ENCODE results near the gene NRN1.

NRN1 gene

DNA sequence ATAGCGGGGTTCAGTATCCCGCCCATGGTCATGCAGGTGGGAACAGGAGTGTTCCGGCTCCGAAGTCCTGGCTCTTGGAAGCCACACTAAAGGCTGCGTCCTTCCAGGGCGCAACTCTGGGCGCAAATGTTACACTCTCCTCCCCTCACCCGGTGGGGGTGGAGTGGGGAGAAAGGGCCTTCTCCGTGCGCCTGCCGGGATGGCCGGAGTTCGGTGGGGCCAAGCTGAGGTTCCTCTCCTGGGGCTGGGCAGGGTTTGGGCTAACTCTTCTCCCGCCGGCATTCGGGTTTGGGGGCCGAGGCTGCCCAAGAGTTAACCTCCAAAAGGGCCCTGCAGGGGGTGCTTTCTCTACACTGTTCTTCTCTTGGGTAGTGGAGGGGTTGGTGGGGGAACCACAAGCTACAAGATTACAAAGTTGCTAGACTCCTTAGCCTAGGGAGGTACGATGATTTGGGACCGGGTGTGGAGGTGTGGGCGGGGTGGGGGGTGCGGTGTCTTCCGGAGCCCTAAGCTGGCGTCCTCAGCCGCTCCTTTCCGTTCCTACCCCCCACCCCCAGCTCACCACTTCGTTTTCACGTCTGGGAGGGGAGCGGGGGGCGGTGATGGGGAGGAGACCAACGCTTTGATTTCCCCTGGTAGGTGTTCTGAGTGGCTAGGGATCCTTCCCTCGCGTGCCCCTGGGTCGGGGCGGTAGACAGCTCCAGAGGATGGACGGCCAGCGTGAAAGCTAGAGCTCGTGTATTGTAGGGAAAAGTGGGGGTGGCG is 12.3 kb downstream of the NRN1 start:
- no peaks in the 10 kb centered on the region for H3K9me3 ChIP-seq (ENCODE audit: insufficient read depth, low read depth, low read length)
- H3K27ac ChIP-seq (ENCODE audit: low read depth, low read length) = no peak overlapping the region
- WGBS = 3% methylated on average over 25 of the region's 38 CpGs
- no peaks in the 10 kb centered on the region for H3K36me3 ChIP-seq (ENCODE audit: insufficient read depth, low read length)
- H3K9ac ChIP-seq (ENCODE audit: low read depth, low read length) = no peak overlapping the region
- peaks cover 21% of the 10 kb centered on the region for H3K4me1 ChIP-seq (ENCODE audit: insufficient read depth, low read length)
- H3K4me3 ChIP-seq (ENCODE audit: low read length) = peak overlapping the region; percentile 20
- H3K27me3 ChIP-seq (ENCODE audit: insufficient read depth, low read length) = peaks cover 95% of the 10 kb centered on the region

DNA sequence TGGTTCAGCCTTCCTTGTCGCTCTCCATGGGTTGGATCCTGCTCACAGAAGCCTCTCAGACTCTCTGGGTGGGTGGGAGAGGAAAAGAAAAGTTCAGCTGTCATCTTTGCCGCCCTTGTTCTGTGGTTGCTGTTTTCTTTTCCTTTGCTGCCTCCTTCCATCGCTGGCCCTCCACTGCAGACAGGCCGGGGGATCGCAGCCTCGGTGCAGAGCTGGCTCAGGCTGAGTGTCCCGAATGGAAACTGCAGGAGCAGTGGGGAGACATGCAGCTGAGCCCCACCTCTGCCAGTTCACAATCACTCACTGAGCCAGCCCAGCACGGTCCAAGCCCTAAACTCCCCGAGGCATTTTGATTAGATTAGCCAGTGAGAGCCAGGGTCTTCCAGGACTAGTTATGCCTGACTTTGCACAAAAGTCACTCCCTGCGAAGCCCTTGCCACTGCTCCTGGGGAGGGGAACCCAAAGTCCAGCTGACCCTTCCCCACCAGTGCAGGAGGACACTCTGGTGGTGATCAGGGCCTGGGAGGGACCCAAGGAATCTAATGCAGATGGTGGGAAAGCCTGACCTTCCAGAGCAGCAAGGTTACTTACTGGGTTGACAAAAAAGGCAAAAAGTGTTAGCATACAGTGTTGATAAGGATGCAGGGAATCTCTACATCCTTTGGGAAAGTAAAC is 14.0 kb downstream of the NRN1 start:
- Histone ChIP-seq H3K27ac (ENCODE audit: low read depth, low read length) (no peak overlapping the region), H3K9me3 (ENCODE audit: insufficient read depth, low read depth, low read length) (no peaks in the 10 kb centered on the region), H3K27me3 (ENCODE audit: insufficient read depth, low read length) (peaks cover 81% of the 10 kb centered on the region), H3K36me3 (ENCODE audit: insufficient read depth, low read length) (no peaks in the 10 kb centered on the region), H3K9ac (ENCODE audit: low read depth, low read length) (no peak overlapping the region), H3K4me3 (ENCODE audit: low read length) (peak overlapping the region; percentile 11; the same call in 1 of the 2 replicates), H3K4me1 (ENCODE audit: insufficient read depth, low read length) (peaks cover 21% of the 10 kb centered on the region)
- WGBS = 12% methylated on average over 10 of the region's 10 CpGs

DNA sequence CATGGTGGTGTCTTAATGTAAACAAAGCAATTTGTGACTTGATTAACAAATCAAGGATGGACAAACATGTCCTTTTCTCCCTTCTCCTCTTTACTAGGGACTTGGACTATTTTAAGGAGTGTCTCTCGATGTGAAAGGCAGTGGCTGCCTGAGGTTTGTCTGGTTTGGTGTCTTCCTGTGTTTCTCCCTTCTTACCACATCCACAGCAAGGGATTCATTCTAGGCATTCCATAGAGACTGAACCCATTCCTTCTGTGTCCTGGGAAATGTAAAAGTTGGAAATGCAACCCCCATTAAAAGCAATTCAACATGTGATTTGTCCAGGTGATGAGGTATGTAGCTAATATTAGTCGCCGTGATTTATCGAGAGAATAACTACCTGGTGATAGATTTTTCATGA is 15.9 kb downstream of the NRN1 start:
- Histone ChIP-seq H3K4me3 (ENCODE audit: low read length) (no peak overlapping the region), H3K27me3 (ENCODE audit: insufficient read depth, low read length) (peaks cover 62% of the 10 kb centered on the region), H3K4me1 (ENCODE audit: insufficient read depth, low read length) (peaks cover 11% of the 10 kb centered on the region), H3K9ac (ENCODE audit: low read depth, low read length) (no peak overlapping the region), H3K27ac (ENCODE audit: low read depth, low read length) (no peak overlapping the region), H3K36me3 (ENCODE audit: insufficient read depth, low read length) (no peaks in the 10 kb centered on the region), H3K9me3 (ENCODE audit: insufficient read depth, low read depth, low read length) (no peaks in the 10 kb centered on the region)
- WGBS = 100% methylated on average over 3 of the region's 4 CpGs

DNA sequence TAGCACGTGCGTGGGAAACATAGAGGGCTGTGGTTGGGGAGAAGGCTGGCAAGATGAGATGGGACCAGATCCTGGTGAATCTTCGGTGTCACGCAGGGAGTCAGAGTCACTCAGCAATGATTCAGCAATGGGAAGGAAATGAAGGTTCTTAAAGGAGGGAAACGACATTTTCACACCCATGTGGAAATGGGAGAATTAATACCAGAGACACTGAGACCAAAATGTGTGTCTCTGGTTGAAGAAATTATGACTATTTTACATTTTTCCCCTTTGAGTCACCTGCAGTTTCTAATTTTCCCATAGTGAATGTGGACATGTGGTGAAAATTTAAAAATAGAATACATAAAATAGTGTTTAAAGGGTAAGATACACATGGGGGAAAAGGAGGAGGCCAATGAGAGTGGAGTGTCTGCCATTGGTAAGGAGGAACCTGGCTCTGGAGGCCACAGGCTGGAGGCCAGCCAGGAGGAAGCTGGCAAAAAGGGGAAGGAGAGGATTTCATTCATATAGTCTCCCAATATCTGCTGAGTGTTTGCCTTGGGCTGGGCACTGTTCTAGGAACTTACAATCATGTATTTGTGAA is 17.5 kb downstream of the NRN1 start:
- Histone ChIP-seq H3K36me3 (ENCODE audit: insufficient read depth, low read length) (no peaks in the 10 kb centered on the region), H3K9ac (ENCODE audit: low read depth, low read length) (no peak overlapping the region), H3K9me3 (ENCODE audit: insufficient read depth, low read depth, low read length) (no peaks in the 10 kb centered on the region), H3K27me3 (ENCODE audit: insufficient read depth, low read length) (peaks cover 47% of the 10 kb centered on the region), H3K4me1 (ENCODE audit: insufficient read depth, low read length) (peaks cover 8% of the 10 kb centered on the region), H3K4me3 (ENCODE audit: low read length) (no peak overlapping the region), H3K27ac (ENCODE audit: low read depth, low read length) (no peak overlapping the region)
- WGBS = 87% methylated on average over 5 of the region's 5 CpGs

DNA sequence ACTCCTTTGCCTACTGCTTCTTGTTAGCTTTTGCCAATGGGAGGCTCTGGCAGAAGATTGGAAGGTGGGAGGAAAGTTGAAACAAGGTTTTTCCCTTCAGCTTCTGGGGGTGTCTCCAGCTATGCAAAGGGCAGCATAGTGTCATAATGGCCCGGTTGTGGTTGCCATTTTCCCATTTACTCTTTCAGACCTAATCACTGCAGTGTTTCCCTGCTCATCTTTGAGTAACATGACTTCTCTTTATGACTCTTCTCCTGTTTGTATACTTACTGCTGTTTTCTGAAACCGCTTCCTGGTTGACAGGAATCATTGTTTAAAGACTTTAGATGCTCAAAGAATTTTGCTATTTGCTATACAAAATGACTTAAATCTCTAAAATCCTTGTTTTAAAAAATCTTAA is 19.9 kb downstream of the NRN1 start:
- no peaks in the 10 kb centered on the region for H3K36me3 ChIP-seq (ENCODE audit: insufficient read depth, low read length)
- 90% methylated on average over 2 of the region's 2 CpGs for WGBS

DNA sequence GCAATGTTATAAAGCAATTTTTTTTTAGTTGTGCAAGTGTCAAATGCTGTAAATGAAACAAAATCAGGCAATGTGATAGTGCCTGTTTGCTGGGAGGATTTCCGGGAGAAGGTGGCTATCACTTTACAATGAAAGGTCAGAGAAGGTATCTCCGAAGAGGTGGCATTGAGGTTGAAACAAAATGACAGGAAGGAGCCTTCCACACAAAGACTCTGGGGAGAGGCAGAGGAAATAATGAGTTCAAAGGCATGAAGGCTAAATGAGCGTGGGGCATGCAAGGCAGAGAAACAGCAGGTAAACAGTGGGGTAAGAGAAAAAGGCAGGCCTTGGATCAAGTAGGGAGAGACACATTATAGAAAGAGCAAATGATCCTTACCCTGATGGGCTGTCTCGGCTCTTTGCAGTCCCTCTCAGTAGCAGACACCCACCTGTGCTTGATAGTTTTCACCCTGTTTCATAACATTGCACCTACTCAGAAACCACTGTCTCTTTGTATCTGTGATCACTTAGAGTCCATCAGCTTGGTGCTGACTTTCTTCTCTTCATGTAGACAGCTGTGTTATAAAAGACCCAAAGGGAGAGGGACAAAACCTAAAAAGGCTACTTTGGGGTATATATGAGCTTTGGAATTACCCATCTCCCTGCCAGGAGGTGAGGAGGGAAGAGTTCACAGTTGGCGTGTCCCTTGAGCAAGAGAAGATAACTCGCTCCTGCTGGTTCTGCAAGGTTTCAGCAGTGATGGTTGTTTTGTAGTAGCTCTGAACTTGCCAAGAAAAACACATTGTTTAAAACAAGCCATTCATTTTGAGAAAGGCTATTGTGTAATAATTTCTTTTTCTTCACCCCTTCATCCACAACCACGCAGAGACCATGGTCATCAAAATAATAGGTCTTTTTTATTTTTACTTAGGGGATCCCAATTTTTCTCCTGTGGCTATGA is 22.3 kb downstream of the NRN1 start:
- Histone ChIP-seq H3K27me3 (ENCODE audit: insufficient read depth, low read length) (0 out of 2 replicates have a peak, but pooled peaks cover 4% of the 10 kb centered on the region), H3K27ac (ENCODE audit: low read depth, low read length) (no peak overlapping the region), H3K36me3 (ENCODE audit: insufficient read depth, low read length) (no peaks in the 10 kb centered on the region), H3K9me3 (ENCODE audit: insufficient read depth, low read depth, low read length) (no peaks in the 10 kb centered on the region), H3K9ac (ENCODE audit: low read depth, low read length) (no peak overlapping the region), H3K4me3 (ENCODE audit: low read length) (no peak overlapping the region), H3K4me1 (ENCODE audit: insufficient read depth, low read length) (no peaks in the 10 kb centered on the region)
- 82% methylated on average over 6 of the region's 7 CpGs for WGBS

More for the DNA sequence above, 19.9 kb downstream of the NRN1 start:
- H3K9me3 ChIP-seq (ENCODE audit: insufficient read depth, low read depth, low read length) = no peaks in the 10 kb centered on the region
- H3K4me1 ChIP-seq (ENCODE audit: insufficient read depth, low read length) = no peaks in the 10 kb centered on the region
- H3K27me3 ChIP-seq (ENCODE audit: insufficient read depth, low read length) = peaks cover 23% of the 10 kb centered on the region
- H3K9ac ChIP-seq (ENCODE audit: low read depth, low read length) = no peak overlapping the region
- no peak overlapping the region for H3K27ac ChIP-seq (ENCODE audit: low read depth, low read length)
- no peak overlapping the region for H3K4me3 ChIP-seq (ENCODE audit: low read length)

DNA sequence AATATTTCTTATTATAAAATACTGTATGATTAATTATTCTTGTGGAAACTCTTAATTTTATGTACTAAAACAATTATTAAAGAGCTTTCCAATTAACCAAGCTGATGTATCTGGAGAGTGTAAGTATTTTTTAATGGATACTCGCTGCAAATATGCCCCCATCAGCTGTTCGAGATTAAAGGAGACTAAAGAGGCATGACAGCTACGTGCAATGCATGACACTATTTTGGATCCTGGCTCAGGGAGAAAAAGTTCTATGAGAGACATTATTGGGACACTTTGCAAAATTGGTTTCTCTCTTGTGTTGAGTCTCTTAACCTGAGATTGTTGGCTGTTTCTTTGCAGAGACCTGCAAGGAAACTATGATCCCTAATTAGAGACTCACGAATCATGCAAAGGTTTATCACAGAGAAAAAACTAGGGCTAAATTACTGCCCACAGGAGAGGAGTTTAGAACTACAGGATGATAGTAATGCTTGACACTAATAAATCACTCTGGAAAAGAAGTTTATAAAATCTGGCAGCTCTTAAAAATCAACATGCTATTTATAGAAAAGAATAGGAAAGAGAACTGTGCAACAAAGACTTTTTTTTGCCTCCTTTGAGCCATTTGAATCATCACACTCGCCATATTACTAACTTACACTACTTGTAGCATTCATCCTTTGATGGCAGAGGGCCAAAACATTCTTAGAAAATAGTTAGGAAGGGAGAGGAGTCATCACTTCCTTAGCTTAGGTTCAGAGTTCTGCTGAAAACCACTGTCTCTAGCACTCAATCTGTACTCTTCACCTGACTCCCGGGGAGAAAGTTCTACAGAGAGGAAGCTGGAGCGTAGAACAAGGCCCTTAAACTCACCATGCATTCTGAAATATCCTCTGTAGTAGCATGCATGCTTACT is 25.3 kb downstream of the NRN1 start:
- 91% methylated on average over 7 of the region's 7 CpGs for whole genome bisulfite sequencing
- Histone ChIP-seq H3K27ac (ENCODE audit: low read depth, low read length) (no peak overlapping the region), H3K9me3 (ENCODE audit: insufficient read depth, low read depth, low read length) (no peaks in the 10 kb centered on the region), H3K36me3 (ENCODE audit: insufficient read depth, low read length) (no peaks in the 10 kb centered on the region), H3K4me3 (ENCODE audit: low read length) (no peak overlapping the region), H3K4me1 (ENCODE audit: insufficient read depth, low read length) (no peaks in the 10 kb centered on the region), H3K9ac (ENCODE audit: low read depth, low read length) (no peak overlapping the region), H3K27me3 (ENCODE audit: insufficient read depth, low read length) (no peaks in the 10 kb centered on the region)

DNA sequence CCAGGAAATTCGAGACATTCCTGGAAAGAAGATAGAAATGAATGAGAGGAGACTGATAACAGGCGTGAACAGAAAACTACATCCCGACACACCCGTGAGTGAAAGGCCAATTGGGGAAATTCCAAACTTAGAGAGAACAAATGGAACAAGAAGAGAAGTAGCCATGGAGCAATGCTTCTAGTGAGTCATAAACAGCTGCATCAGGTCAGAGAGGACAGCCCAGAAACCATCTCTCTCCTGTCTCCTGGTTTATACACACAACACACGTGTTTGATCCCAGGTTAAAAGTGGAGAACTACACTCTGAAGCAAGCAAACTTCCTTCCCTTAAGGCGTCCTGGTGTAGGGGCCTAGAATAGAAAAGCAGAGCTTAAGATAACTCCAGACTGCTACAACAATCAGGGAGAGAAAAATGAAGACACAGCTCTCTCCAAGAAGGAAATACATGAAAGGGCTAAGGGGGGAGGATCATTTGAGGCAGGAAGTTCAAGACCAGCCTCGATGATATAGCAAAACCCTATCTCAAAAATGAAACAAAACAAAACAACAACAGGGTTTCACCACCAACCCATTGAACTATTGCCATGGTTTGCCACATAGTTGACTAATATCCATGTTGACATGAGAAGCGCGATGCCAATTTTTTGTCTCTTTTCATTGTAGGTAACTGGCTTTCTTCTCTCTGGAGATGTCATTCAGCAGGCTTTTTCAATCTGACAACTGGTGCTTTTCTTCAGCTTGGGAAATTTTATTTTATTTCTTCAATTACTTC is 26.9 kb downstream of the NRN1 start:
- Histone ChIP-seq H3K9me3 (ENCODE audit: insufficient read depth, low read depth, low read length) (no peaks in the 10 kb centered on the region), H3K9ac (ENCODE audit: low read depth, low read length) (no peak overlapping the region), H3K4me3 (ENCODE audit: low read length) (no peak overlapping the region), H3K4me1 (ENCODE audit: insufficient read depth, low read length) (no peaks in the 10 kb centered on the region), H3K27me3 (ENCODE audit: insufficient read depth, low read length) (no peaks in the 10 kb centered on the region), H3K36me3 (ENCODE audit: insufficient read depth, low read length) (no peaks in the 10 kb centered on the region), H3K27ac (ENCODE audit: low read depth, low read length) (no peak overlapping the region)
- 90% methylated on average over 9 of the region's 9 CpGs for WGBS

DNA sequence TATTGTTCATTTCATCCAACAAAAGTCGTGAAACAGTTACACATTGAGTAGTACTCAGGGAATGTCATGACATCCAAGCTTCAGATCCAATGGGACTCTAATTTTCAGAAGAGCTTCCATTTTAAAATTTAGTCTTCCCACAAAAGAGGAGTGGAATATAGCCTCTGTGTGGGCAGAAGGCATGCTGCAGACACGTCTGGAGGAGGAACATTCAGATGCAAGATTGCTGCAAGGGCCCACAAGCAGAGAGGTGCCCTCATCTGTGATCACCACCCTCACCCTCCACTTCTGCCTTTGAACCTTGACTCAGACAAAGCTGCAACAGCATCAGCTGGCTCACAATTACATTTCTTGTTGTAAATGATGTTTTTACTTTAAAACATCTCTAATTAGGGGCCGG is 29.9 kb downstream of the NRN1 start:
- H3K9me3 ChIP-seq (ENCODE audit: insufficient read depth, low read depth, low read length) = no peaks in the 10 kb centered on the region
- H3K9ac ChIP-seq (ENCODE audit: low read depth, low read length) = no peak overlapping the region
- H3K36me3 ChIP-seq (ENCODE audit: insufficient read depth, low read length) = no peaks in the 10 kb centered on the region
- H3K27ac ChIP-seq (ENCODE audit: low read depth, low read length) = no peak overlapping the region
- H3K4me1 ChIP-seq (ENCODE audit: insufficient read depth, low read length) = no peaks in the 10 kb centered on the region
- no peaks in the 10 kb centered on the region for H3K27me3 ChIP-seq (ENCODE audit: insufficient read depth, low read length)
- 90% methylated on average over 3 of the region's 3 CpGs for WGBS
- H3K4me3 ChIP-seq (ENCODE audit: low read length) = no peak overlapping the region
